ENCODE measurements around the gene LILRB5.
"Not testable (repeated sequence)": the region's sequence is repeated elsewhere in the genome, so short reads cannot be mapped to it uniquely, and the experiment has no call there.

LILRB5 gene

GRCh38 chr19:54218960-54219661 lies 38.0 kb downstream of the LILRB5 start:
- Histone ChIP-seq H3K27me3 (ENCODE audit: insufficient read depth, poor library complexity, severe bottlenecking) (no peaks in the 10 kb centered on the region), H3K27ac (replicated peaks) (no peak overlapping the region), H3K4me3 (replicated peaks; ENCODE audit: insufficient read depth, low read length) (no peak overlapping the region)
- no peak for TF ChIP-seq REST (IDR thresholded peaks at IDR 0.05; ENCODE audit: insufficient replicate concordance, low read depth)
- TF ChIP-seq GABPA (IDR thresholded peaks at IDR 0.05; ENCODE audit: low read depth): no peak
- TF ChIP-seq POLR2AphosphoS5 (IDR thresholded peaks at IDR 0.05; ENCODE audit: low read depth): no peak
- no peak for TF ChIP-seq SPI1 (IDR thresholded peaks at IDR 0.05; ENCODE audit: borderline replicate concordance, low read depth)
- TF ChIP-seq CTCF (IDR thresholded peaks at IDR 0.05; ENCODE audit: insufficient read depth, low read length): no peak
- no peak for DNase-seq (ENCODE audit: low read depth in 1 of 2, low spot score in 1 of 2)

GRCh38 chr19:54218259-54218658 lies 38.8 kb downstream of the LILRB5 start:
- H3K4me3 ChIP-seq (replicated peaks; ENCODE audit: insufficient read depth, low read length): no peak overlapping the region
- H3K27me3 ChIP-seq (ENCODE audit: insufficient read depth, poor library complexity, severe bottlenecking): no peaks in the 10 kb centered on the region
- DNase-seq (ENCODE audit: low read depth in 1 of 2, low spot score in 1 of 2): no peak
- no peak overlapping the region for H3K27ac ChIP-seq (replicated peaks)
- no peak for TF ChIP-seq CTCF (IDR thresholded peaks at IDR 0.05; ENCODE audit: insufficient read depth, low read length)
- no peak for TF ChIP-seq SPI1 (IDR thresholded peaks at IDR 0.05; ENCODE audit: borderline replicate concordance, low read depth)
- TF ChIP-seq GABPA (IDR thresholded peaks at IDR 0.05; ENCODE audit: low read depth): no peak
- no peak for TF ChIP-seq POLR2AphosphoS5 (IDR thresholded peaks at IDR 0.05; ENCODE audit: low read depth)
- no peak for TF ChIP-seq REST (IDR thresholded peaks at IDR 0.05; ENCODE audit: insufficient replicate concordance, low read depth)

GRCh38 chr19:54217517-54218247 lies 39.4 kb downstream of the LILRB5 start:
- not testable (repeated sequence) for H3K4me3 ChIP-seq (replicated peaks; ENCODE audit: insufficient read depth, low read length); DNase-seq (ENCODE audit: low read depth in 1 of 2, low spot score in 1 of 2); H3K27ac ChIP-seq (replicated peaks)

GRCh38 chr19:54216869-54217268 lies 40.2 kb downstream of the LILRB5 start:
- Histone ChIP-seq H3K27me3 (ENCODE audit: insufficient read depth, poor library complexity, severe bottlenecking) (no peaks in the 10 kb centered on the region), H3K4me3 (replicated peaks; ENCODE audit: insufficient read depth, low read length) (no peak overlapping the region), H3K27ac (replicated peaks) (no peak overlapping the region)
- no peak for DNase-seq (ENCODE audit: low read depth in 1 of 2, low spot score in 1 of 2)
- TF ChIP-seq SPI1 (IDR thresholded peaks at IDR 0.05; ENCODE audit: borderline replicate concordance, low read depth) (no peak), REST (IDR thresholded peaks at IDR 0.05; ENCODE audit: insufficient replicate concordance, low read depth) (no peak), GABPA (IDR thresholded peaks at IDR 0.05; ENCODE audit: low read depth) (no peak), CTCF (IDR thresholded peaks at IDR 0.05; ENCODE audit: insufficient read depth, low read length) (no peak), POLR2AphosphoS5 (IDR thresholded peaks at IDR 0.05; ENCODE audit: low read depth) (no peak)

More at GRCh38 chr19:54217517-54218247, 39.4 kb downstream of the LILRB5 start:
- not testable (repeated sequence) for H3K27me3 ChIP-seq (ENCODE audit: insufficient read depth, poor library complexity, severe bottlenecking)

- not testable (repeated sequence) for DNase-seq (ENCODE audit: low read depth in 1 of 2, low spot score in 1 of 2); H3K27me3 ChIP-seq (ENCODE audit: insufficient read depth, poor library complexity, severe bottlenecking); H3K4me3 ChIP-seq (replicated peaks; ENCODE audit: insufficient read depth, low read length); H3K27ac ChIP-seq (replicated peaks)
Observed at GRCh38 chr19:54214734-54215133, 42.3 kb downstream of the LILRB5 start.

Data from HL-60 (cell line).